Fibroblast of lung (primary cell): ENCODE results near the gene OAF. TPM values are rescaled to one million over a fixed set of nuclear protein-coding genes. Genes with fewer than 3 reads are reported as not detected.

Experiments
- DNase-seq, 2 donors: peaks; one replicate each; pipeline versions ENCODE4 v3.0.0 to v3.0.0-alpha.2; 2010; ENCODE audit warnings: low read depth in 2 of 2
- H2AFZ ChIP-seq: 2 replicates; pipeline ENCODE4 v1.5.1; 2012; ENCODE audit warnings: low read length, control low read depth, inconsistent platforms
- H3K27ac ChIP-seq: 2 replicates; pipeline ENCODE4 v1.5.1; 2011; ENCODE audit warnings: low read length, control low read depth; ENCODE audit not compliant: insufficient read depth
- H3K27me3 ChIP-seq: 2 replicates; pipeline ENCODE4 v1.5.1; 2011; ENCODE audit warnings: mild to moderate bottlenecking, low read length; ENCODE audit not compliant: control insufficient read depth, insufficient read depth
- H3K36me3 ChIP-seq: 2 replicates; pipeline ENCODE4 v1.5.1; 2011; ENCODE audit warnings: low read length; ENCODE audit not compliant: control insufficient read depth, insufficient read depth
- H3K4me1 ChIP-seq: 2 replicates; pipeline ENCODE4 v1.5.1; 2011; ENCODE audit warnings: low read length; ENCODE audit not compliant: control insufficient read depth, insufficient read depth; ENCODE audit errors: extremely low read depth
- H3K4me2 ChIP-seq: 2 replicates; pipeline ENCODE4 v1.5.1; 2011; ENCODE audit warnings: low read length, control low read depth; ENCODE audit not compliant: insufficient read depth; ENCODE audit errors: extremely low read depth
- H3K4me3 ChIP-seq, 4 experiments: fragments of 200-600 bp in 1 of 4; sonication (generic) in 1 of 4; replicated peaks in 1 of 4; 2 replicates each; pipeline ENCODE4 v1.5.1; 2011 to 2016; ENCODE audit warnings: low read length in 4 of 4, low read depth in 3 of 4, mild to moderate bottlenecking in 3 of 4, control low read depth in 2 of 4, inconsistent platforms in 1 of 4, mixed read lengths in 1 of 4; ENCODE audit not compliant: insufficient read depth in 1 of 4; ENCODE audit errors: control extremely low read depth in 1 of 4
- H3K79me2 ChIP-seq: 2 replicates; pipeline ENCODE4 v1.5.1; 2012; ENCODE audit warnings: mild to moderate bottlenecking, low read length, inconsistent platforms; ENCODE audit not compliant: control insufficient read depth, insufficient read depth
- H3K9ac ChIP-seq: 2 replicates; pipeline ENCODE4 v1.5.1; 2011; ENCODE audit warnings: mild to moderate bottlenecking, low read length, control low read depth; ENCODE audit not compliant: insufficient read depth
- H3K9me3 ChIP-seq: 2 replicates; pipeline ENCODE4 v1.5.1; 2012; ENCODE audit warnings: low read depth, low read length; ENCODE audit not compliant: control insufficient read depth, insufficient read depth
- H4K20me1 ChIP-seq: 2 replicates; pipeline ENCODE4 v1.5.1; 2011; ENCODE audit warnings: low read length; ENCODE audit not compliant: control insufficient read depth, insufficient read depth; ENCODE audit errors: extremely low read depth
- EZH2 ChIP-seq: IDR thresholded peaks from 2 replicates; pipeline ENCODE4 v1.5.1; 2012; ENCODE audit warnings: low read length, control low read depth, mild to moderate bottlenecking; ENCODE audit errors: missing control alignments
- polyA plus RNA-seq, 2 donors: library from polyadenylated mRNA; depleted of rRNA in 1 of 2; stranded (reverse) in 1 of 2; unstranded in 1 of 2; fragments of >200 nt; gene quantifications; 2 replicates each; pipeline ENCODE4 v1.2.1, GENCODE V29; 2011 to 2012; ENCODE audit warnings: missing spikeins in 1 of 2
- total RNA-seq: library from RNA; depleted of rRNA; stranded (reverse); fragments of >200 nt; gene quantifications from 2 replicates; pipeline ENCODE4 v1.2.1, GENCODE V29; 2014
- TF ChIP-seq, protein P1 (sequence below), 2 donors: IDR thresholded peaks in 1 of 2; conservative IDR thresholded peaks in 1 of 2; 1 replicate in 1 of 2; 2 replicates in 1 of 2; pipeline ENCODE4 v1.5.1; 2011 to 2012; ENCODE audit warnings: low read length in 2 of 2, control low read depth in 1 of 2, inconsistent platforms in 1 of 2, low read depth in 1 of 2, mild to moderate bottlenecking in 1 of 2

The OAF gene
- total and polyA plus RNA-seq, 2 donors (not counting 1 experiment from before 2014, with no cell fraction given) = 20.0 to 22.7 TPM

- no peaks in the 10 kb centered on the region for H3K36me3 ChIP-seq
- no peak within 1 kb of the TSS for H3K27ac ChIP-seq
- no peak within 1 kb of the TSS for H3K4me3 ChIP-seq
- H3K4me1 ChIP-seq = no peaks in the 10 kb centered on the region
- peaks cover 30% of the 10 kb centered on the region for H3K27me3 ChIP-seq
- no peak within 1 kb of the TSS for H2AFZ ChIP-seq
- no peak within 1 kb of the TSS for H3K9ac ChIP-seq
- no peaks in the 10 kb centered on the region for H4K20me1 ChIP-seq
- no peak for DNase-seq
- no peak within 1 kb of the TSS for H3K4me2 ChIP-seq
- no peaks in the 10 kb centered on the region for H3K9me3 ChIP-seq
- peak; percentile 35 for TF ChIP-seq EZH2
- TF ChIP-seq, protein P1, sequence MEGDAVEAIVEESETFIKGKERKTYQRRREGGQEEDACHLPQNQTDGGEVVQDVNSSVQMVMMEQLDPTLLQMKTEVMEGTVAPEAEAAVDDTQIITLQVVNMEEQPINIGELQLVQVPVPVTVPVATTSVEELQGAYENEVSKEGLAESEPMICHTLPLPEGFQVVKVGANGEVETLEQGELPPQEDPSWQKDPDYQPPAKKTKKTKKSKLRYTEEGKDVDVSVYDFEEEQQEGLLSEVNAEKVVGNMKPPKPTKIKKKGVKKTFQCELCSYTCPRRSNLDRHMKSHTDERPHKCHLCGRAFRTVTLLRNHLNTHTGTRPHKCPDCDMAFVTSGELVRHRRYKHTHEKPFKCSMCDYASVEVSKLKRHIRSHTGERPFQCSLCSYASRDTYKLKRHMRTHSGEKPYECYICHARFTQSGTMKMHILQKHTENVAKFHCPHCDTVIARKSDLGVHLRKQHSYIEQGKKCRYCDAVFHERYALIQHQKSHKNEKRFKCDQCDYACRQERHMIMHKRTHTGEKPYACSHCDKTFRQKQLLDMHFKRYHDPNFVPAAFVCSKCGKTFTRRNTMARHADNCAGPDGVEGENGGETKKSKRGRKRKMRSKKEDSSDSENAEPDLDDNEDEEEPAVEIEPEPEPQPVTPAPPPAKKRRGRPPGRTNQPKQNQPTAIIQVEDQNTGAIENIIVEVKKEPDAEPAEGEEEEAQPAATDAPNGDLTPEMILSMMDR (conservative IDR thresholded peaks at IDR 0.05 in 1 of 2, IDR thresholded peaks at IDR 0.05 in 1 of 2; ENCODE audit: low read depth in 1 of 2, low read length in 2 of 2) = peak in 1 of 2 donors; percentile 14
- H3K79me2 ChIP-seq = no peaks in the 10 kb centered on the region
Measured at GRCh38 chr11:120239713-120240640, 29.1 kb downstream of the OAF start, which contains the start of gene POU2F3. Gene POU2F3 (plus strand): TSS chr11:120240140. CDS start chr11:120240344, 204 bp downstream.

GRCh38 chr11:120240866-120241265 lies 30.0 kb downstream of the OAF start:
- no peak overlapping the region for H3K27ac ChIP-seq
- DNase-seq = no peak
- H2AFZ ChIP-seq = no peak overlapping the region
- H3K9ac ChIP-seq = no peak overlapping the region
- no peaks in the 10 kb centered on the region for H3K36me3 ChIP-seq
- no peaks in the 10 kb centered on the region for H3K4me1 ChIP-seq
- H3K4me2 ChIP-seq = no peak overlapping the region
- peaks cover 31% of the 10 kb centered on the region for H3K27me3 ChIP-seq
- H3K79me2 ChIP-seq = no peaks in the 10 kb centered on the region
- no peak for TF ChIP-seq EZH2
- TF ChIP-seq, protein P1 (conservative IDR thresholded peaks at IDR 0.05 in 1 of 2, IDR thresholded peaks at IDR 0.05 in 1 of 2; ENCODE audit: low read depth in 1 of 2, low read length in 2 of 2) = no peak
- H3K9me3 ChIP-seq = no peaks in the 10 kb centered on the region
- no peaks in the 10 kb centered on the region for H4K20me1 ChIP-seq
- H3K4me3 ChIP-seq = no peak overlapping the region

DNA sequence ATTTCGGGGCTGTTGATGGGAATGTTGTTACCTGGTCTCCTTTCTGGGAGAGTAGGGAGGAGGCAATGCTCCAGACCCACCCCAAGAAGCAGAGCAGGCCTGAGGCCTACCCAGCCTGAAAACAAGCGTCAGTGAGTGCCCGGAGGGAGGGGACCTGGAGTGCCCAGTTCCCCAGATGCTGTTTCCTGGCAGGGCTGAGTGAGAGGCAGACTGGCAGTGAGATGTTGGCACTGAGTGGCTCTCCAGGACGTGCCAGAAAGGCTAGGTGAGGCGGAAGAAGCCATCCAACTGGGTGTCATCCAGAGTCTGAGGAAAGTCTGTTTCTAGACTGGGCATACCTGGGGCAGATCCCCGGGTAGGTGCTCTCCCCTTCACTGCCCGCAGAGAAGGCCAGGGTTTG lies 30.4 kb downstream of the OAF start:
- Histone ChIP-seq H3K79me2 (no peaks in the 10 kb centered on the region), H2AFZ (no peak overlapping the region), H3K27me3 (peaks cover 31% of the 10 kb centered on the region), H4K20me1 (no peaks in the 10 kb centered on the region), H3K9ac (no peak overlapping the region), H3K36me3 (no peaks in the 10 kb centered on the region), H3K4me1 (no peaks in the 10 kb centered on the region), H3K9me3 (no peaks in the 10 kb centered on the region), H3K4me2 (no peak overlapping the region), H3K4me3 (no peak overlapping the region), H3K27ac (no peak overlapping the region)
- TF ChIP-seq, protein P1 (conservative IDR thresholded peaks at IDR 0.05 in 1 of 2, IDR thresholded peaks at IDR 0.05 in 1 of 2; ENCODE audit: low read depth in 1 of 2, low read length in 2 of 2) = no peak
- no peak for TF ChIP-seq EZH2
- DNase-seq = no peak
